ENCODE results near the gene SELENOF. TPM values are rescaled to one million over a fixed set of nuclear protein-coding genes. Genes with fewer than 3 reads are reported as not detected.

Gene SELENOF
- total and polyA plus RNA-seq, 2 of the 13 experiments (the other 11 are each of a cell fraction or from before 2014, with no cell fraction given): 133 to 163 TPM

DNA sequence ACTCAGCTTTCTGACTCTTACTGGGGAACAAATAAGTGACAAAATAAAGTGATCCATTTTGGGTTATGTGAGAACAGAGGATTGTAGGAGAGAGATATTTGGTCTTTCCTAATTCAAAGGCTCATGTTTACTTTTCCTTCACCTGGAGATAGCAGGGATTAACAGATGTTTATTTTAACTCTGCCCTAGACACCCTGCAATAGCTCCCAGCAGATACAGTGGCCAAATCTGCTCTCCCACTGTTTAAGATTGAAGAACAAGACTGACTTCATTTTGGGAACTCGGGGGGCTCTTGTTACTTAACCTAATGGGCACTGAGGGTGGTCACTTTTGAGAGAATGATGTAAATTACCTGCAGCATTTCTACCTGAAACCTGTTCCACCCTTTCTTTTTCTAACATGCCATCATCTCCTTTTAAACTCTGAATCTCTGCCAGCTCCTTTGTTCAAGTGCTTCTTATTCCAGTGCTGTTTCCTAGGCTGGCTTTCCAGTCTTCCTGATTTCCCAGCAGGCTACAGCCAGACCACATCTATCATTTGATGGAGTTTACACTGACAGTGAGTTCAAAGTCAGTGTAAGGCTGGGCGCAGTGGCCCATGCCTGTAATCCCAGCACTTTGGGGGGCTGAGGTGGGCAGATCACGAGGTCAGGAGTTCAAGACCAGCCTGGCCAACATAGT is 90.0 kb downstream of the SELENOF start (continued):
- TF ChIP-seq, protein P1, sequence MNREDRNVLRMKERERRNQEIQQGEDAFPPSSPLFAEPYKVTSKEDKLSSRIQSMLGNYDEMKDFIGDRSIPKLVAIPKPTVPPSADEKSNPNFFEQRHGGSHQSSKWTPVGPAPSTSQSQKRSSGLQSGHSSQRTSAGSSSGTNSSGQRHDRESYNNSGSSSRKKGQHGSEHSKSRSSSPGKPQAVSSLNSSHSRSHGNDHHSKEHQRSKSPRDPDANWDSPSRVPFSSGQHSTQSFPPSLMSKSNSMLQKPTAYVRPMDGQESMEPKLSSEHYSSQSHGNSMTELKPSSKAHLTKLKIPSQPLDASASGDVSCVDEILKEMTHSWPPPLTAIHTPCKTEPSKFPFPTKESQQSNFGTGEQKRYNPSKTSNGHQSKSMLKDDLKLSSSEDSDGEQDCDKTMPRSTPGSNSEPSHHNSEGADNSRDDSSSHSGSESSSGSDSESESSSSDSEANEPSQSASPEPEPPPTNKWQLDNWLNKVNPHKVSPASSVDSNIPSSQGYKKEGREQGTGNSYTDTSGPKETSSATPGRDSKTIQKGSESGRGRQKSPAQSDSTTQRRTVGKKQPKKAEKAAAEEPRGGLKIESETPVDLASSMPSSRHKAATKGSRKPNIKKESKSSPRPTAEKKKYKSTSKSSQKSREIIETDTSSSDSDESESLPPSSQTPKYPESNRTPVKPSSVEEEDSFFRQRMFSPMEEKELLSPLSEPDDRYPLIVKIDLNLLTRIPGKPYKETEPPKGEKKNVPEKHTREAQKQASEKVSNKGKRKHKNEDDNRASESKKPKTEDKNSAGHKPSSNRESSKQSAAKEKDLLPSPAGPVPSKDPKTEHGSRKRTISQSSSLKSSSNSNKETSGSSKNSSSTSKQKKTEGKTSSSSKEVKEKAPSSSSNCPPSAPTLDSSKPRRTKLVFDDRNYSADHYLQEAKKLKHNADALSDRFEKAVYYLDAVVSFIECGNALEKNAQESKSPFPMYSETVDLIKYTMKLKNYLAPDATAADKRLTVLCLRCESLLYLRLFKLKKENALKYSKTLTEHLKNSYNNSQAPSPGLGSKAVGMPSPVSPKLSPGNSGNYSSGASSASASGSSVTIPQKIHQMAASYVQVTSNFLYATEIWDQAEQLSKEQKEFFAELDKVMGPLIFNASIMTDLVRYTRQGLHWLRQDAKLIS (CRISPR knock-in tag; IDR thresholded peaks at IDR 0.05): 0 out of 2 replicates have a peak, but pooled peaks have one; percentile 47
- TF ChIP-seq GPN1 (CRISPR knock-in tag; IDR thresholded peaks at IDR 0.05; ENCODE audit: borderline replicate concordance) (no peak), HHEX (CRISPR knock-in tag; IDR thresholded peaks at IDR 0.05) (peak; percentile 74), ZNF557 (CRISPR knock-in tag; IDR thresholded peaks at IDR 0.05) (peak; percentile 91; the same call in 1 of the 2 replicates), ZFY (CRISPR knock-in tag; IDR thresholded peaks at IDR 0.05) (no peak), ZNF644 (CRISPR knock-in tag; IDR thresholded peaks at IDR 0.05; ENCODE audit: low read depth) (no peak), KDM2A (CRISPR knock-in tag; IDR thresholded peaks at IDR 0.05; ENCODE audit: borderline replicate concordance, low read depth) (no peak), POGZ (CRISPR knock-in tag; IDR thresholded peaks at IDR 0.05) (peak; percentile 64; the same call in 1 of the 2 replicates), ISL2 (CRISPR knock-in tag; IDR thresholded peaks at IDR 0.05) (peak; percentile 97), HOMEZ (CRISPR knock-in tag; IDR thresholded peaks at IDR 0.05; ENCODE audit: low read depth) (peak; percentile 74; the same call in 1 of the 2 replicates), MTERF4 (CRISPR knock-in tag; IDR thresholded peaks at IDR 0.05) (no peak), BCL6 (CRISPR knock-in tag; IDR thresholded peaks at IDR 0.05) (peak; percentile 96), SATB2 (CRISPR knock-in tag; IDR thresholded peaks at IDR 0.05) (no peak), PHF5A (CRISPR knock-in tag; IDR thresholded peaks at IDR 0.05; ENCODE audit: low read depth, unreplicated experiment) (peak; percentile 35), ARID2 (CRISPR knock-in tag; IDR thresholded peaks at IDR 0.05; ENCODE audit: borderline replicate concordance) (no peak), CEBPG (CRISPR knock-in tag; IDR thresholded peaks at IDR 0.05) (peak; percentile 88), HES4 (CRISPR knock-in tag; IDR thresholded peaks at IDR 0.05; ENCODE audit: borderline replicate concordance) (no peak), ELK4 (CRISPR knock-in tag; IDR thresholded peaks at IDR 0.05; ENCODE audit: borderline replicate concordance) (no peak), GATA4 (IDR thresholded peaks at IDR 0.05; ENCODE audit: borderline replicate concordance, low read depth) (peak; percentile 93)
- TF ChIP-seq, protein P2, sequence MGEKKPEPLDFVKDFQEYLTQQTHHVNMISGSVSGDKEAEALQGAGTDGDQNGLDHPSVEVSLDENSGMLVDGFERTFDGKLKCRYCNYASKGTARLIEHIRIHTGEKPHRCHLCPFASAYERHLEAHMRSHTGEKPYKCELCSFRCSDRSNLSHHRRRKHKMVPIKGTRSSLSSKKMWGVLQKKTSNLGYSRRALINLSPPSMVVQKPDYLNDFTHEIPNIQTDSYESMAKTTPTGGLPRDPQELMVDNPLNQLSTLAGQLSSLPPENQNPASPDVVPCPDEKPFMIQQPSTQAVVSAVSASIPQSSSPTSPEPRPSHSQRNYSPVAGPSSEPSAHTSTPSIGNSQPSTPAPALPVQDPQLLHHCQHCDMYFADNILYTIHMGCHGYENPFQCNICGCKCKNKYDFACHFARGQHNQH (CRISPR knock-in tag; IDR thresholded peaks at IDR 0.05): no peak
- TF ChIP-seq, protein P3, sequence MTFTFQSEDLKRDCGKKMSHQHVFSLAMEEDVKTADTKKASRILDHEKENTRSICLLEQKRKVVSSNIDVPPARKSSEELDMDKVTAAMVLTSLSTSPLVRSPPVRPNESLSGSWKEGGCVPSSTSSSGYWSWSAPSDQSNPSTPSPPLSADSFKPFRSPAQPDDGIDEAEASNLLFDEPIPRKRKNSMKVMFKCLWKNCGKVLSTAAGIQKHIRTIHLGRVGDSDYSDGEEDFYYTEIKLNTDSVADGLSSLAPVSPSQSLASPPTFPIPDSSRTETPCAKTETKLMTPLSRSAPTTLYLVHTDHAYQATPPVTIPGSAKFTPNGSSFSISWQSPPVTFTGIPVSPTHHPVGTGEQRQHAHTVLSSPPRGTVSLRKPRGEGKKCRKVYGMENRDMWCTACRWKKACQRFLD (CRISPR knock-in tag; IDR thresholded peaks at IDR 0.05; ENCODE audit: borderline replicate concordance): no peak
